HepG2 (cell line): ENCODE results near the gene ADARB2.

Experiments
- ZBTB1 ChIP-seq: sonication (generic); formaldehyde crosslinking; IDR thresholded peaks from 2 replicates; pipeline ENCODE4 v1.4.0; 2020; ENCODE audit warnings: missing genetic modification reagents, borderline replicate concordance
- TF ChIP-seq, protein P1 (sequence below), 2 experiments: fragments of 450-650 bp in 1 of 2; sonication (generic) in 1 of 2; formaldehyde crosslinking in 1 of 2; IDR thresholded peaks; 2 replicates each; pipeline versions ENCODE4 v1.6.1 to v1.8.0; 2016 to 2022; ENCODE audit warnings: antibody characterized with exemption in 1 of 2, mild to moderate bottlenecking in 1 of 2, missing genetic modification reagents in 1 of 2

- no peak for TF ChIP-seq ZBTB1 (CRISPR knock-in tag)
- TF ChIP-seq, protein P1, sequence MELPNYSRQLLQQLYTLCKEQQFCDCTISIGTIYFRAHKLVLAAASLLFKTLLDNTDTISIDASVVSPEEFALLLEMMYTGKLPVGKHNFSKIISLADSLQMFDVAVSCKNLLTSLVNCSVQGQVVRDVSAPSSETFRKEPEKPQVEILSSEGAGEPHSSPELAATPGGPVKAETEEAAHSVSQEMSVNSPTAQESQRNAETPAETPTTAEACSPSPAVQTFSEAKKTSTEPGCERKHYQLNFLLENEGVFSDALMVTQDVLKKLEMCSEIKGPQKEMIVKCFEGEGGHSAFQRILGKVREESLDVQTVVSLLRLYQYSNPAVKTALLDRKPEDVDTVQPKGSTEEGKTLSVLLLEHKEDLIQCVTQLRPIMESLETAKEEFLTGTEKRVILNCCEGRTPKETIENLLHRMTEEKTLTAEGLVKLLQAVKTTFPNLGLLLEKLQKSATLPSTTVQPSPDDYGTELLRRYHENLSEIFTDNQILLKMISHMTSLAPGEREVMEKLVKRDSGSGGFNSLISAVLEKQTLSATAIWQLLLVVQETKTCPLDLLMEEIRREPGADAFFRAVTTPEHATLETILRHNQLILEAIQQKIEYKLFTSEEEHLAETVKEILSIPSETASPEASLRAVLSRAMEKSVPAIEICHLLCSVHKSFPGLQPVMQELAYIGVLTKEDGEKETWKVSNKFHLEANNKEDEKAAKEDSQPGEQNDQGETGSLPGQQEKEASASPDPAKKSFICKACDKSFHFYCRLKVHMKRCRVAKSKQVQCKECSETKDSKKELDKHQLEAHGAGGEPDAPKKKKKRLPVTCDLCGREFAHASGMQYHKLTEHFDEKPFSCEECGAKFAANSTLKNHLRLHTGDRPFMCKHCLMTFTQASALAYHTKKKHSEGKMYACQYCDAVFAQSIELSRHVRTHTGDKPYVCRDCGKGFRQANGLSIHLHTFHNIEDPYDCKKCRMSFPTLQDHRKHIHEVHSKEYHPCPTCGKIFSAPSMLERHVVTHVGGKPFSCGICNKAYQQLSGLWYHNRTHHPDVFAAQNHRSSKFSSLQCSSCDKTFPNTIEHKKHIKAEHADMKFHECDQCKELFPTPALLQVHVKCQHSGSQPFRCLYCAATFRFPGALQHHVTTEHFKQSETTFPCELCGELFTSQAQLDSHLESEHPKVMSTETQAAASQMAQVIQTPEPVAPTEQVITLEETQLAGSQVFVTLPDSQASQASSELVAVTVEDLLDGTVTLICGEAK (IDR thresholded peaks at IDR 0.05), result no peak
- TF ChIP-seq, protein P1 (CRISPR knock-in tag; IDR thresholded peaks at IDR 0.05), result no peak
Observed at GRCh38 chr10:1776127-1776662, 38.9 kb upstream of the ADARB2 start.
